Astrocyte of the hippocampus (primary cell): Measurements from ENCODE around the gene USP46.
A peak's percentile ranks its signal among the peaks of the same experiment; 100 is the strongest.

Experiments used
- DNase-seq: peaks from one replicate; pipeline ENCODE4 v3.0.0; 2011; ENCODE audit warnings: low read depth, low spot score

USP46 gene

DNA sequence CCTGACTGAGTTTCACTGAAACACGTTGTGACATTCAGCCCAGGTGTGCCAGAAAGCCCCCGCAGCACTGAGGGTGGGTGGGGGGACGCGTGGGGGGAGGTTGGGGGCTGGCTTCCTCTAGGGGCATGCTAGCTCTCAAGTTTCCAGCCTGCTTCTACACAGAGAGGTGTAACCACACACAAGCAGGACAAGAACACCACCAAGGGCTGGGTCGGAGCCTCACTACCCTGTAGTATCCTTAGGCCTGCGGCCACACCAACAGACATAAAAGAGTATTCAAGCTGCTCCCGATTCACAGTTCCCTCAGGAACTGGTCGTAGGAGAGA lies 1.8 kb downstream of the USP46 start:
- no peak for DNase-seq

DNA sequence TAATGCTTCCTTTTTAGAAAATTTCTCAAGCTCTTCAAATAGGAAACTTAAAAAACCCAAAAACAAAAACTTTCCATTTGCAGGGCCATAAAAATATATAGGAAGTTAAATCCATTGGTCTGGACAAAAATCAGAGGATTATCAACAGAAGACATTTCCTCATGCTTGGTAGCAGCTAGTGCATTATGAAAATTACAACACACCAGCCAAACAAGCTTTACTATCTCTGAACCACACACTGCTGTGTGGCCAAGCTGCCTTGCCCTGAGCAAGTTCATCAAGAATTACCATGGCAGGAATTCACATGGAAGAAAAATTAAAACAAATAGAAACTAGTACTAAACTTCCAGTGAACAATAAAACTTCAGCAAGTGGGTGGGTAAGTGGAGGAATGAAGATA lies 3.6 kb downstream of the USP46 start:
- DNase-seq = no peak

DNA sequence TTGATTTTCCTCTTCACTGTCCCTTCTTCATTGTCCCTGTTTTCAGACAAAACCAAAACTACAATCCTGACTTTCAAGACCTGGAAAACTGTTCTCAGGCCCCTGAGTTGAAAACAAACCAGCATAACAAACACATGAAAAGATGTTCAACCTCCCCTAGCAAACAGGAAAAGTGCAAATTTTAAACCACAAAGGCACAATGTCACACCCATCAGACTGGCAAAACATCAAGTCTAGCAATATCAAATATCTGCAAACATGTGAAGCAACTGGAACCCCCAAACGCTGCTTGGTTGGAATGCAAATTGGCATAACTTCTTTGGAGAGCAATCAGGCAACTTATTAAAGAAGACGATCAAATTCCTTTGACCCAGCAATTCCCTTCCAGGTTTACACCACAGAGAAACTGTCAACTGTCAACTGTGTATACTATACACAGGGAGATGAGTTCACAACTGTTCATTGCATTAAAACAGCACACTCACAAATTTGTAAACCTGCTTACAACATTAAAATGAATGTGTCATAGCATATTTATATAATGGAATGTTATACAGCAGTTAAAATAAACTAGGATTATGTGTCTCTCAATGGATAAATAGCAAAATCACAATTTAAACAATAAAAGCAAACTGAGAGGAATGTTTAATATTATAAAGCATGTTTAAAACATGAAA lies 7.0 kb downstream of the USP46 start:
- no peak for DNase-seq

DNA sequence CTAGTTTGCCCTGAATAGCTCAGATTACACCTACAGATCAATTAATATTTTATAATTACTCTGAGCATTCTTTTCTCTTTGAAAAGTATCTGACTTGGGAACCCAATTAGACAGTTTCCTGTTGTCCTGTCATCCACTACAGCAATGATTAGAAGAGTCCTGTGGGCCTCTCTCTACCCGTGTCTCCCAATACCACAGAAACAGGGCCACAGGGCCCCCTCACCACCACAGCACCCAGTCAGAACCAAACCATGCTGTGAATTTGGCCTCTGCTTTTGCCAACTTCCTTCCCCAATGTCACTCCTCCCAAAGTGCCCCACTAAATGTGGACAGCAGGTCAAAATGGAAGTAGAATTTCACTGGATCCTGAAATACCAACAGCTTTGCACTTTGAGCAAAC lies 10.3 kb downstream of the USP46 start:
- DNase-seq = no peak

DNA sequence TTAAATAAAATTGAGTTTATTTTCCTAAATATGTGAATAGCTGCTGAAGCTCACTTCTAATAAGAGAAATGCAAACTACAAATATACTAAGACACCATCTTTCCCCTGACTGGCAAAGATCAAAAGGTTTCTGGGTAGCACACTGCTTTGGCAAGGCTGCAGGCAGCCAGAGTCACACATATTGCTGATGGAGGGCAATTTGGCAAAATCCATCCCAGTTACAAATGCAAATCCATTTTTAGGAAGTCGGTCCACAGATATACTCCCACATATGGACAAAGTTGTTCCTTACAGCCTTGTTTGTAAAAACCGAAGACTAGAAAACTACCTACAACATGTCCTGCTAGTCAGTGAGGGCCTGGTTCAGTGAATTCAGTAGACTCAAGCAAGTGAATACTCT lies 12.4 kb downstream of the USP46 start:
- DNase-seq = no peak

DNA sequence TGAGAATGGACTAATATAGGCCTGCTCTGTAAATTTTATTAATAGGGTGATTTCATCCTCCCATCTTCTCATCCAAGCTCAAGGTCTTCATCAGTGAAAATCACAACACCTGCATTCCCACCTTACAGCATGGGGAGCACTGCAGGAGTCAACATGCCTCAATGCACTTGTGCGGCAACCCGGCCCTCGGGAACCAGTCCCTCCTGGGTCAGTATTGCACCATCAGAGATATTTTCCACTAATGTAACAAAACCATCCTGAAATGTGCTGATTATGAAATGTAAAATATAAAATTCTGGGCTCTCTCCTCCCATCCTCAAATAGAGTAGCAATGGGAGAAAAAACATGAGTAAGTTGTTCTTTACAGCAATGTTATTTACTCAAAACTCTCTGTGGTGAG lies 13.0 kb downstream of the USP46 start:
- DNase-seq = no peak

DNA sequence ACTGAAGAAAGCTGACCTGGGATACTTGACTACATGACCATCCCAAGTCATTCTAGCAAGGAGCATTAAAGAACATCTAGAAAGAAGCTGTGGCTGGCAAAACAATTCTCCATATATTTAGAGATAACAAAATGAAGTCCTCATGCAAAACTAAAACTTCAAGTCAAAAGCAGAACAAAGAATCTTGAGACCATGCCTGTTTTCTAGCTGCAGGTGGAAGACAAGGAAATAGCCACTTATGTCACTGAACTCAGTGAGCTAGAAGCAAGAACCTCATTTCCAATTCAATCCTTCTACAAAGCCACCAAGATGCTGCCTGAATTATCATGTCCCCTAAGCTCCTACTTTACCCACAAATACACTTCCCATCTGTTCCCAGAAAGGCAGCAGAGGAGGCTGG lies 13.8 kb downstream of the USP46 start:
- DNase-seq = no peak

DNA sequence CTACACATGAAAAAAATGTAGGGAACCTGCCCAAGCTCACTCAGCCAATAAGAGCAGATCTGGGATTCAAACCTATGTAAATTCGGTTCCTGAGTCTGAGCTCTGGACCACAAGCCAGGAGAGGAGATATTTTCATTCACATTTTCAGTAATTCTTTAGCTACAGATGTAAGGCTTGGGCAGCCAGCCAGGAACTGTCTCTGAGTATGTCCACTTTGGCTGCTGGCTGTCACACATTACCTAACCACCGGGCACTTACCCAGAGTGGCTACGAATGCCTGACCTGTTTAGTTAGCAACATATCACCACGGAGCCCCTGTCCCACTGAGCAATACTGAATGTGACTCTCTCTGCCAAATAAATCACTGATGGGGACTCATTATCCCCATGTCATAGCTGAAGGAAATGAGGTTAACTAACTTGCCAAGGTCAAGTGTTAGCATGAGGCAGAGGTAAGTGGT lies 15.3 kb downstream of the USP46 start:
- peak; percentile 87 for DNase-seq

DNA sequence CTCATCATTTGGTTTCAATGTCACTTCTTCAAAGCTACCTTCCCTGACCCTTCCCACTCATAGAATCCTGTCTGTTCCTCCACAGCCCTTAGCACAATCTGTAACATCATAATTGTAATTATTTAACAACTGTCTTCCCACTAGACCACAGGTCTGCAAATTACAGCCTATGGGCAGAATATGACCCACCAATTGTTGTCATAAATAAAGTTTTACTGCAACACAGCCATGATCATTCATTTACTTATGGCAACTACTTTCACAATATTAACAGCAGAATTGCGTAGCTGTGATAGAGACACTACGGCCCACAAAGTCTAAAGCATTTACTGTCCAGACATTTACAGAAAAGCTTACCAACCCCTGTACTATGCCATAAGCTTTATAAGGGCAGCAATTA lies 15.9 kb downstream of the USP46 start:
- DNase-seq = no peak

DNA sequence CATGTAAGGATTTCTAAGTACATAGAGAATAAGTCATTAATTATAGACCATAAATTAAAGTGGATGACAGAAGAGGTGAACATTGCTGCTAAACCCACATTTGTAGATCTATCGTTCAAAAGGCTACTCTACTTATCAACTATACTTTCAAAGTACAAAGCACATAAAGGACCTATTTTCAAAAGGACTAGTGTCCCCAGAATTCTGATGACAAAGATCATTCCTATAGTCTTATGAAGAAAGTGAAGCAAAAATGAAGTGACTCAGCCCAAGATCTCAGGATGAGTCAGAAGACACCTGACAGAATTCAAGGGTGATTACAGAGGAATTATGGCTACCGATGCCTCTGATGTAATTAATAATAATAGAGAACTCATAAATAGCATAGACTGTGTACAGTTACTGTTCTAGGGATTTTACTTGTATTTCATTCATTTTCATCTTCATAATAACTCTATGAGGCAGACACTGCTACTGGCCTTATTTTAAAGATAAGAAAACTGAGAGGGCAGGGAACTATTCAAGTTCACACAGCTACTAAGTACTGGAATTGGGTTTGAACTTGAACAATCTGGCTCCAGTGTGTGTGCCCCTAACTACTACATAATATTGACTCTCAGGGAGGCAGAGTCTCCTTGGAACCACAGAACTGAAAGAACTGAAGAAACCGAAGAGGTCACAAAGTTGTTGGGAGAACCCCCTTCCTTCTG lies 17.1 kb downstream of the USP46 start:
- peak; percentile 26 for DNase-seq

DNA sequence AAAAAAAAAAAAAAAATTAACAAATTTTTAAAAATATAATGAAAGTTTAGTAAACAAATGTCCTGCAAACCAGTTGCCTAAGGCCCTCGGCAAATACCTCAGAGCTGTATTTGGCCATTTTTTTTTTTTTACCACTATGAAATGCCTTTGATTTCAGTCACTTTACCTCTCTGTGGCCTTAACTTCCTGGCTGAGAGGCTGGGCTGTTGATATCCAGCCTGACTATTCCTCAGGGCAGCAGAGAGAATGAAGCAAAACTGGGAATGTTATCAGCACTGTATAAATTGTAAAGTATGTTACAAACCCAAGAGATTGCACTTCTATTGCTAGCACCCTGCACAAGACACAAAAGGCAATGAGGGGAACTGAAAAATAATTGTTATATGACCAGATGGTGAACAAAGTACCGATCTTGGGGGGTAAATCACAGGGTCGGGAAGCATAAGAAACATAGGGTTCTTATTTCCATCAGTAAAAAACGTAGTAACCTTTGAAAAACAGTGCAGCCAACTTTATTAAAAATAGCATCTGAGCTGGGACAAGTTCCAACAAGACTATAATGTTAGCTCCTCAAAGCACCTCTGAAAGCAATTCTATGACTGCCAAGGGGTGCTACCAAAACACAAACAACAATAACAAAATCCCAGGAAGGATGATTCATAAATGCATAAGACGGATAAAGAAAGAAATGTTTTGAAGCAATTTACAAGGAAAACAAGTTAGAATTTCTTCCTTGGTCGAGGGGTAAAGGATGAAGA lies 18.1 kb downstream of the USP46 start:
- peak; percentile 69 for DNase-seq

DNA sequence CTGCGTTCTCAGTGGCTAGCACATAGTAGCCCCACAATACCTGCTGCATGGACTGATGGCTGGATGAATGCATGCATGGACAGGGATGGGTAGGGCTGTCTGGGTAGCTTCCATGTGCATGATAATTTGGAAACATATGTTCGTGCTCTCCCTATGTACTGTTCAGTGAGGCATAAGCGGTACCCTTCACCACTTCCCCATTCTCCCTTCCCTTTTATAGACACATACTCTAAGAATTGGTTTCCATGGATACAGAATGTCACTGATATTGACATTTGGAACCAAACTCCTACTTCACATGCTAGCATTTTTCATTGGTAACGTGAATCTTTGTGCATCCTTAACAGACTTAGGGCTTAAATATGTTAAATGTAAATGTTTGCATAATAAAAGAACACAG lies 20.4 kb downstream of the USP46 start:
- no peak for DNase-seq

DNA sequence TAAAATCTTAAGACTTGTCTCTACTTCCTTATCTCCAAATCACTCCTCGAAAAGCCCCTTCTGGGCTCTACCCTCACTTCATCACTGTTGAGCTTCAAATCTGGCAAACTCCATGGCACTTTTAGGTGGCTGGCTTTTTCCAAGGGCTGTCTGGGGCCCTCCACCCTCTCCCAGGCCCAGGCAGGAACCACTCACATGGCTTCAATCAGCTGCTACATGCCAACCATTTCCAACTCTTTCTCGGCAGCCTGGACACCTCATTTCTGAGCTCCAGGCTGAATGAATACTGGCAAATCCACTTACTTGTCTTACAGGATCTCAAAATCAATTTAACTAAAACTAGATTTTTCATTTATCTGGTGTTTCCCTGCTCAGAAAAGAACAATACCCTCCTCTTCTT lies 22.0 kb downstream of the USP46 start:
- no peak for DNase-seq

DNA sequence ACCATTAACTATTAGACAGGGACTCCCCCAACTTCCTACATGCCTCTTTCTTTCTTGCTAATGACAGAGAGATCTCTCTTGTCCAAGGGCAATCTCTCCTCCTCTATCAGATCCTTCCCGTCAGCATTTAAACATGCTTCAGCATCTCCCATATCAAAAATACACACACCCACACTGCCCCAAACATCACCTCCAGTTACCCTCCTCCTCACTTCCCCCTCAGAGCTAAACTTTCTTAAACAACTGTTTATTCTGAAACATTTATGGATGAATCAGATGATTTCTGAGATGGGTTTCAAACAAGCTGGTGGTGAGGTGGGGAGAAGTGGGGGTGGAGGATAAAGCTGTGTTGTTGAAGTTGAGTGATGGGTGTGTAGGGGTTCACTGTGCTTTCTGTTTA lies 23.5 kb downstream of the USP46 start:
- DNase-seq = no peak

DNA sequence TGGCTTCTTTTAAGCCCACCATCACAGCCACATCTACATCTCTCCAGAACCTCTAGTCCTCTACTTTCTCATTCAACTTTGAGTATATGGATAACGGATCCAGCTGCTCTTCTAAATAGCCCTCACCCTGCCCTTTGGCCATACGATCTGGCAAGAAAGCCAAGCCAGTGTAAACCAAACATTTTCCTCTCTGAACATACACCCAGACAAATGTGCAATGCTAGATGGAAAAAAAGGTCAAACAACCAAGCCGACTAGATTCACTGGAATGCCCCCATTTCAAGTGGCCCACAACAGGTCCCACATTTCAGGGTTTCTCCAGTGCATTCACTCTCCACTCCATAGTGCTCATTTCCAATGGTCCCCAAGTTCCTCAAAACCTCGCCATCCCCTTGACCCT lies 24.0 kb downstream of the USP46 start:
- DNase-seq = no peak

DNA sequence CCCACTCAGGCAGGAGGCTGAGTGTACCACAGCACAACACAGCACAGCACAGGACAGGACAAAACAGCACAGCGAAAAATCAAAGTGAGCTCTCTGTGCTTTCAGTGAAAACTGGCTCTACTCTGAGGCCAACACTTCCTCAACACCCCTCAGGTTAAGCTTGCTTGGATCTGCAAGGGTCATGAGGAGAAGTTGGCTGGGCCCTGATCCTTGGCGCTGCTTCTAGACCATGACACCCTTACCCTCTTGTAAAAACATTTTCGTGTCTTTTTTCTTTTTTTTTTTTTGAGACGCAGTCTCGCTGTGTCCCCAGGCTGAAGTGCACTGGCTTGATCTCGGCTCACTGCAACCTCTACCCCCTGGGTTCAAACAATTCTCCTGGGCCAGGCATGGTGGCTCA lies 25.3 kb downstream of the USP46 start:
- DNase-seq = no peak

DNA sequence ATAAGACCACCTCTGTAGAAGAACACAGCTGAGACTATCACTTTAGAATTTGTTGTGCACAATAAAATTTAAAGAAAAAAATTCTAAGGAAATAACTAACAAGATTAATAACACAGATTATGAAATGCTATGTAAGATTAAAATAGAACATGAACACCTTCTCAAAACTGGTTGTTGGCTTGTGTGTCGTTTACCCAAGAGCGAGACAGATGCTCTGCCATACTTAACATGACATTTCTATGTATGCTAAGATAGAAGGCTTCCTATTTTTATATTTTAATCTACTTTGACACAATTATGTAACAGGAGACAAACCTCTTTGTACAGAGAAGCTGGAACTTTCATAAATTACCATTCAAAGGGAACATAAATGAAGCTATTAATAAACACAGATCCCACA lies 30.1 kb downstream of the USP46 start:
- DNase-seq = no peak

DNA sequence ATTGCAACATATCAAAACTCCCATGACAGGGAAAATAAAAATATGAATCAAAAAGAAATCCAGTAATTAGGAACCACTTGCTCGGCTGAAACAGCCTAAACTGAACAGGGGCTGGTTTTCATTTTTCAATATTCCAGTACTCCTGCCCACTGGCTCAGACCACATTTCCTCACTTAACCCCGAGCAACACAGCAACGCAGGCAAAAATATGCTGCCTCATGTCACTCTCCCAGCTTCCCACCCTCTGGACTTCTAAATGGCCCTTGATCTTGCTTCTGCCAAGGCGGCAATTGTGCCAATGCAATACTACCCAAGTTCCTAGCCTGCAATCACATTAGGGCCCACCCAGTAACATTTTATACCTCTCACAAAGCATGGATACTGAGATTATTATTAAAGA lies 30.6 kb downstream of the USP46 start:
- no peak for DNase-seq

DNA sequence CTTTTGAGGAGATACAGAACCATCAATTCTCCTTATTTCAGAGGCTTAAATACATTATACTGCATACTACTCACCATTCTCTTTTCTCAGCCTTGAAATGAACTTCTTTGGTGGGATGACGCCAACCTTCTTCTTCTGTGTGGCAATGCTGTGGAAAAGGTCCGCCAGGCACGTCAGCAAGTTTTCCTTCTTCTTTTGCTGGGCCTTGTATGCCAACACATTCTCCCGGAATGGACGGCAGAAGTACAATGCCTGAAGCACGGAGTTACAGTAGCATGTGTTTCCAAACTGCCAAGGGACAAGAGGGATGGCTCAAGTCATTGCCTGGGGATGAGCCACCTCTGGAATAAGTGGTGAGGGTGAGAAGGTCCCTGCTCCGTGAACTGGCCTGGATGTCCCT lies 31.2 kb downstream of the USP46 start:
- no peak for DNase-seq

DNA sequence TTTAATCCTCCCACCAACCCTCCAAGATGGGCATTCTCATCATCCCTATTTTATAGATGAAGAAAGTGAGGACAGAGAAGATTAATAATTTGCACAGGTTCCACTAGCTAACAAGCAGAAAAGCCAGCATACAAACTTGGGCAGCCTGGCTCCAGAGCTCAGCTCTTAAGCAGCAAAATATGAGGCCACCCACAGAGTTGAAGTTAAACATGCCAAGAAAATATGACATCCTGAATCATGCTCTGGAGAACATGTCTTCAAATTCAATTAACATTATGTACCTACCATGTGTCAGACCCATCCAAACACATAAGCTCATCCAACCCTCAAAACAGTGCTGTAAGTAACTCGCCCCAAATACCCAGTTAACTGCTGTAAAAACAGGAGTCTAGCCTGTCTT lies 33.9 kb downstream of the USP46 start:
- no peak for DNase-seq

DNA sequence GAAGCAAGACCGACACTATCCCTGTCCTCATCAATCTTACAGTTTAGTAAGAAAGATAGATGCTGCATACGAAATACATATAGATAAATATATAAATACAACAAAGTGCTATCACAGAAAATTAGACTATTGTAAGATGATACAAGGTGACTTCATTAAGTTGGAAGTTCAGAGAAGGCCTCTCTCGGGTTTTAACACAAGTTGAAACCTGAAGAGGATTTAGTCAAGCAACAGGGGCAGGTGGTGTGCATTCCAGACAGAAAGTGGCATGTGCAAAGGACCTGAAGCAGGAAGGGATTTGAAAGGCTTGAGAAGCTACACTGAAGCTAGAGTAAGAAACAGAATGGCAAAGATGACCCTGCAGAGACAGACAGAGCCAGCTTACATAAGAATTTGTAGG lies 36.5 kb downstream of the USP46 start:
- DNase-seq = no peak

DNA sequence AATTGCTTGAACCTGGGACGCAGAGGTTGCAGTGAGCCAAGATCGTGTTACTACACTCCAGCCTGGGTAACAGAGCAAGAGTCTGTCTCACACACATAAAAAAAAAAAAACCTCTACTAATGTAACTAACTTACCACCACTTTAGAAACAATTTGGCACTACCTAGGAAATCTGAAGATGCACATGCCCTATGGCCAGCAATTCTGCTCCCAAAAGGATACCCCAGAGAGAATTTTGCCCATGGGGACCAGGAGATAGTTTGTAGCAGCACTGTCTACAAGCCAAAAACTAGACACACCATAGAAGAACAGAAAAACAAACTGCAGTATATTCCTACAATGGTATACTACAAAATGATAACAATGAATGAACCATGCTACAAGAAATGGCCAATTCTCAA lies 37.5 kb downstream of the USP46 start:
- no peak for DNase-seq

DNA sequence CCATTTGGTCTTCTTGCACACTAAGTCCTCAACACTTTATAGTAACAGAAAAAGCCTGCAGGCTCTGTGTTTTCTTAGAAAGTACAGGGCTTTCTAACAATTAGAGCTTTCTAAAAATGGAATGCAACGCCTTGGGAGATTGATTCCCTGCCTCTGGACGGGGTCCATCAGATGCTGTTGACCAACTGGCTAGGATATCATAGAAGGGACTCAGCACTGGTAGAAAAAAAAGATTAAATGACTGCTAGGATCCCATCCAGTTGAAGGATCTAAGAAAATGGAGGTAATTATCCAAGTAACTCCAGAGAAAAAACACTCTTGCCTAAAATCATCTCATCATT lies 39.5 kb downstream of the USP46 start:
- no peak for DNase-seq
